Heart left ventricle (tissue), 13 donors: Measurements from ENCODE around the gene SLC25A13.

Experiments used
- POLR2A ChIP-seq, 2 donors: fragments of 450-650 bp; IDR thresholded peaks; one replicate each; pipeline ENCODE4 v1.6.1; 2017; ENCODE audit warnings: antibody characterized with exemption in 2 of 2, mild to moderate bottlenecking in 2 of 2, moderate library complexity in 2 of 2
- TF ChIP-seq, protein P1 (sequence below), 12 donors: fragments of 200-600 bp; sonication (generic) in 4 of 12; IDR thresholded peaks; one replicate each; pipeline versions ENCODE4 v1.5.0 to v1.8.0; 2018 to 2022; ENCODE audit warnings: antibody characterized with exemption in 12 of 12, mild to moderate bottlenecking in 5 of 12
- donor health status: ischemic (EF 13 %, LVEDD 7.1; RV severe dilation, severe dysfunction).
- donor health status: DM: no; HTN: yes; CAD: no.
- donor health status: DM: no; HTN: no; CAD: no.
- donor health status: ischemic (EF 25% LVEDD 6.9; RV normal size, moderate dysfunction).
- donor health status: ischemic (EF 25% LVEDD 5.7; RV mildly dilated, moderate dysfunction).
- donor health status: ischemic (EF 35%, LVEDD 5.7; RV mildly dilated, moderate dysfunction).
- donor health status: nonischemic (EF 11% LVEDD 7.7; RV severe dilation, severe dysfunction).
- donor health status: DM: yes; HTN: yes; CAD: no.
- donor health status: PGD.
- donor health status: ischemic (EF 29% LVEDD 5.4; RV normal size, mild dysfunction).
- donor health status: nonischemic (EF 23%, LVEDD 6.1; RV moderate dilation, normal function).

DNA sequence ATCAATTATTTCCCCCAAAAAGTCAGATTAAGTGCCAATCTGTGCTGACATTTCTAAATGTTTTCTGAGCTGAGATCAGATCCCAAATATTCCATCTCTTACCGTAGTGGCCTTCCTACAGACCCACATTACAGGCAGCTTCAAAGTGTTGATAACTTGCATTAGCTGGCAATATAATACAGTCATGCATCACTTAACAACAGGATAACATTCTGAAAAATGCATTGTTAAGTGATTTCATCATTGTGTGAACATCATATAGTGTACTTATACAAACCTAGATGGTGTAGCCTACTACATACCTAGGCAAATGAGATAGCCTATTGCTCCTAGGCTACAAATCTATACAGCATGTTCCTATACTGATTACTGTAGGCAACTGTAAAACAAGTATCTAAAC, 22.4 kb downstream of the SLC25A13 start:
- TF ChIP-seq, protein P1, sequence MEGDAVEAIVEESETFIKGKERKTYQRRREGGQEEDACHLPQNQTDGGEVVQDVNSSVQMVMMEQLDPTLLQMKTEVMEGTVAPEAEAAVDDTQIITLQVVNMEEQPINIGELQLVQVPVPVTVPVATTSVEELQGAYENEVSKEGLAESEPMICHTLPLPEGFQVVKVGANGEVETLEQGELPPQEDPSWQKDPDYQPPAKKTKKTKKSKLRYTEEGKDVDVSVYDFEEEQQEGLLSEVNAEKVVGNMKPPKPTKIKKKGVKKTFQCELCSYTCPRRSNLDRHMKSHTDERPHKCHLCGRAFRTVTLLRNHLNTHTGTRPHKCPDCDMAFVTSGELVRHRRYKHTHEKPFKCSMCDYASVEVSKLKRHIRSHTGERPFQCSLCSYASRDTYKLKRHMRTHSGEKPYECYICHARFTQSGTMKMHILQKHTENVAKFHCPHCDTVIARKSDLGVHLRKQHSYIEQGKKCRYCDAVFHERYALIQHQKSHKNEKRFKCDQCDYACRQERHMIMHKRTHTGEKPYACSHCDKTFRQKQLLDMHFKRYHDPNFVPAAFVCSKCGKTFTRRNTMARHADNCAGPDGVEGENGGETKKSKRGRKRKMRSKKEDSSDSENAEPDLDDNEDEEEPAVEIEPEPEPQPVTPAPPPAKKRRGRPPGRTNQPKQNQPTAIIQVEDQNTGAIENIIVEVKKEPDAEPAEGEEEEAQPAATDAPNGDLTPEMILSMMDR (IDR thresholded peaks at IDR 0.05) = no peak
- TF ChIP-seq POLR2A (IDR thresholded peaks at IDR 0.05) = no peak
